Measurements from ENCODE around the gene CAPZB.

Gene CAPZB

GRCh38 chr1:19385221-19385620 lies 100.1 kb downstream of the CAPZB start:
- no peak for DNase-seq (ENCODE audit: low spot score)

- no peak for DNase-seq (ENCODE audit: low spot score)
Observed at GRCh38 chr1:19384772-19385187, 100.6 kb downstream of the CAPZB start.

GRCh38 chr1:19384113-19384512 lies 101.2 kb downstream of the CAPZB start:
- peak; percentile 66 for DNase-seq (ENCODE audit: low spot score)

GRCh38 chr1:19382222-19382621 lies 103.1 kb downstream of the CAPZB start:
- DNase-seq (ENCODE audit: low spot score), result no peak

GRCh38 chr1:19381261-19381660 lies 104.1 kb downstream of the CAPZB start:
- no peak for DNase-seq (ENCODE audit: low spot score)

GRCh38 chr1:19377812-19378718 lies 107.3 kb downstream of the CAPZB start:
- DNase-seq (ENCODE audit: low spot score), result no peak

GRCh38 chr1:19376428-19377372 lies 108.6 kb downstream of the CAPZB start:
- DNase-seq (ENCODE audit: low spot score), result no peak

GRCh38 chr1:19375631-19376400 lies 109.5 kb downstream of the CAPZB start:
- DNase-seq (ENCODE audit: low spot score), result no peak

- DNase-seq (ENCODE audit: low spot score), result no peak
Observed at GRCh38 chr1:19374926-19375325, 110.4 kb downstream of the CAPZB start.

GRCh38 chr1:19374083-19374801 lies 111.1 kb downstream of the CAPZB start:
- no peak for DNase-seq (ENCODE audit: low spot score)

GRCh38 chr1:19373211-19374082 lies 111.9 kb downstream of the CAPZB start:
- no peak for DNase-seq (ENCODE audit: low spot score)

GRCh38 chr1:19372602-19373001 lies 112.7 kb downstream of the CAPZB start:
- DNase-seq (ENCODE audit: low spot score), result no peak

GRCh38 chr1:19372136-19372514 lies 113.2 kb downstream of the CAPZB start:
- DNase-seq (ENCODE audit: low spot score), result no peak

- no peak for DNase-seq (ENCODE audit: low spot score)
Observed at GRCh38 chr1:19371226-19372135, 113.9 kb downstream of the CAPZB start.

- DNase-seq (ENCODE audit: low spot score), result no peak
Observed at GRCh38 chr1:19370453-19371170, 114.7 kb downstream of the CAPZB start.

- no peak for DNase-seq (ENCODE audit: low spot score)
Observed at GRCh38 chr1:19369396-19370090, 115.8 kb downstream of the CAPZB start.

- no peak for DNase-seq (ENCODE audit: low spot score)
Observed at GRCh38 chr1:19368964-19369363, 116.4 kb downstream of the CAPZB start.

- DNase-seq (ENCODE audit: low spot score), result no peak
Observed at GRCh38 chr1:19368050-19368449, 117.3 kb downstream of the CAPZB start.

Measured in kidney tubule cell (primary cell).